NCI-H1417 (cell line): ENCODE measurements around the gene PIK3R6.
"Not testable (repeated sequence)": the region's sequence is repeated elsewhere in the genome, so short reads cannot be mapped to it uniquely, and the experiment has no call there.

ENCODE experiments used
- DNase-seq, 3 experiments: peaks; one replicate each; lab custom pipeline; 2025; lab: John Stamatoyannopoulos, UW

PIK3R6 gene

DNA sequence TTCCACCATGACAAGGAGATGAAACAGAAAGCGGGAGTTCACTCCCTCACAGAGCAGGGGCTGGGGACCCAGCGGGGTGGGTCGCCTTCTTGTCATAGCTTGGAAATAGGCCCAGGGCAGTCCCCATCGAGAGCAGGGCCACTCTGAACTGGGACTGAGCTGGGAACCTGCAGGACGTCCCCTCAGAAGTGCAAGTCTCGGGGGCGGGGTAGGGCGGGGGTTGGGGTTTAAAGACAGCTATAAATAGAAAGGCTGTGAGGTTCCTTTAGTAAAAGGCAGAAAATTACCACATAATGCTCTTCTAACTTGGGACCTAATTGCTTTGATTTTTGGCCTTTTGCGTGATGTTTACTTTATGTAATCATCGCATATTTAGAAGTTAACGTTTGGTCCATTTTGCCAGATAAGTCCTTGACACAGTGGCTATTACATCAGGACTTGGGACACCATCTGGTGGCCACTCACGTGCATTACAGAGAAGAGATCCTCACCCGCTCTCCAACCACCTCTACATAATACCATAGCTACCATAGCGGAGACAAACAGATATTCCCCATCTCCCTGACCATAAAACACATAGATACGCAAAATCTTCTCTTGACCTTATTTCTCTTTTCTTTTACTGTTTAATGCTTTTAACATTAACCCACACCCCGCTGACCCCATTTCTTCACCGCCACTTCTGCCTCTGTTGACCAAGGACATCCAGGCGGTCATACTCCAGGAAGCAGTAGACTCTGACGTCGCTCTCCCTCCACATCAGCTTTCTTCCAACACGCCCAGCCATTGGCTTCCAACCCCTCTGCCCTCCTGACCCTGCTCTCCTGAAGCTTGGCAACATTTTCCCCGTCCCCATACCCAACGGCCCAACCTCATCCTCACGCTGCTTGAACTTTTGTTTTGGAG, 27.5 kb upstream of the PIK3R6 start:
- DNase-seq, result peak; percentile 1 to 67 (median 29)

DNA sequence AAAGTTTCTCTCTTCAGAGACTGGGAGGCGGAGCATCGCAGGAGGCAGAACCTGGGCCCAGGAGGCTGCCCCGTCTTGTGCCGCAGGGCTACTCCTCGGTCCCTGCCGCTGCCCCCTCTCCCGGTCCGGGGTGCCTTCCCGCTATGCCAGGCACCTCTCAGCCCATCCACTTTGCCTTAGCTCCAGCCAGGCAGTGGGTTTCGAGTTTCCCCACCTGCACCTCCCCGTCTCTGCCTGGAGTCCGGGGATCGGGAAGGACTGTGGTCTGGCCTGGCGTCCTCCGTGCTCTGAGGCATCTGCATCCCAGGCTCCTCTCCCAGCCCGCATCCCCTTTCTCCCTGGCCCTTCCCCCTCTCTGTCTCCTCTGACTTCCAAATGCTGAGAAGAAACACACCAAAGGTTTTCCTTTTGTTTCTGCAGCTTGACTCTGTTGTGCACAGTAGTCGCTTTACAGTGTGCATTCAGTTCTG, 26.8 kb upstream of the PIK3R6 start:
- no peak for DNase-seq

DNA sequence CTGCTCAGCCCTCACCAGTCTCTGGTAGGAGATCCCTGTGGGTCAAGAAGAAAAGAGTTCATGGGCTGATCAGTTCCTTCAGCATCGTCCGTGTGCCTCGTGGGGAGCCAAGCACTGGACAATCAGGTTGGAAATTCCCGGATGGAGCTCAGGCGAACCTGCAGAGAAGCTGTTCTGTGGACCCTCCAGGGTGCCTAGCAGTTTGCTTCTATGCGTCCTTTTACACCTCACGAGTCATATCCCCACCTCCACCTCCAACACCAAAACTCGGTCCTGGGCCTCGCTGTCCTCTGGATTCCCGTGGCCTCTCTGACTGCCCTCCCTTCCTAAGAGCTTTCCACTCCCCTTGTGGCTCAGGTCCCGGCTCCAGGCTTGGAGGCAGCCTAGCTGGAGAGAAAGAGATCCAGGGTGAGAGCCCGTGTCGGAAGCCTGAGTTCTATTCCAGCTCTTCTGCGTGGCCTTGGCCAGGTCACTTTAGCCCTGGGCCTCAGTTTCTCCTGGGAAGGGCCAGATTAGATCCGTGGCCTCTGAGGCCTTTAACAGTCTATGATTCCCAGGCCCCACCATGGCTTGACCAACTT, 26.2 kb upstream of the PIK3R6 start:
- no peak for DNase-seq

- no peak for DNase-seq
Measured at GRCh38 chr17:8893059-8893458, 25.6 kb upstream of the PIK3R6 start.

DNA sequence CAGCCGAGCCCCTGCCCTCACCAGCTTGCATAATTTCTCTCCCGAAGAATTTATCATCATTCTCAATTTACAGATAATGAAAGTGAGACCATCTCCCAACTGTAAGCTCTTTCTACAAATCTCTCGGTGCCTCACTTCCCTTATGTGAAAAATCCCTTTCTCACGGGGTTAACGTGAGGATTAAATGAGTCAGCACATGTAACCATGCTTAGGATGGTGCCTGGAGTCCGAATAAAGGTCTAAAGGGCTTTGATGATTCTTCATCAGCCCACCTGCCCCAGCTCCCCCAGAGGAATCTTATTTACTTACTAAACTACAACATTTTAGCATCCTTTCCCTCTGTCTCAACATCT, 24.8 kb upstream of the PIK3R6 start:
- no peak for DNase-seq

GRCh38 chr17:8890671-8891070, 23.2 kb upstream of the PIK3R6 start:
- DNase-seq, result no peak

- no peak for DNase-seq
Measured at GRCh38 chr17:8889458-8890210, 22.2 kb upstream of the PIK3R6 start.

DNA sequence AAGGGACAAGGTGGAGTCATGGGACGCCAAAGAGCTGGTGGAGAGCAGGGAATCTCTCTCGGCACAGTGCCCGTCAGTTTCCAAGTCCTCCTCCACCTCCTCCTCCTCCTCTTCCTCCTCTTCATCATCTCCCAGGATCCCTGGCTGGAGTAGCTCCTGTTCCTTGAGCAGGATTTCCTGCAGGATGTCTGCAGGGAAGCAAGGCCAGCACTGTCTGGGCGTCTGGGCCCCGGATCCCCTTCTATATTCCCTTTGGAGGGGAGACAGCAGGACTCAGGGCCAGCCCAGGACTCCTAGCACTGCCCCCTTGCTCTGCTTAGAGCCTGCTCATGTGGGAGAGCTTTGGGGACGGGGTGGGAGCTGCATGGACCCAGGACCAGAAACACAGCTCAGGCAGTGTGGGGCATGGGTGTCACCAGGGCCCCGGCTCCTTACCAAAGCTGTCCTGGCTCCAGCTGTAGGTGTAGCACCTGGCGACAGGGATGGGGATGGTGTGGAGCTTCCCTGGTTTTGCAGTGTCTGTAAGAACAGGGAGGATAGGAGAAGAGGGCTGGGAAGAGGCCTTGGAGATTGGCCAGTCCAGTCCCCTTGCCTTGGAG, 21.3 kb upstream of the PIK3R6 start:
- no peak for DNase-seq

- DNase-seq, result peak in 1 of 3 experiments; percentile 29
Measured at GRCh38 chr17:8887834-8888703, 20.6 kb upstream of the PIK3R6 start.

DNA sequence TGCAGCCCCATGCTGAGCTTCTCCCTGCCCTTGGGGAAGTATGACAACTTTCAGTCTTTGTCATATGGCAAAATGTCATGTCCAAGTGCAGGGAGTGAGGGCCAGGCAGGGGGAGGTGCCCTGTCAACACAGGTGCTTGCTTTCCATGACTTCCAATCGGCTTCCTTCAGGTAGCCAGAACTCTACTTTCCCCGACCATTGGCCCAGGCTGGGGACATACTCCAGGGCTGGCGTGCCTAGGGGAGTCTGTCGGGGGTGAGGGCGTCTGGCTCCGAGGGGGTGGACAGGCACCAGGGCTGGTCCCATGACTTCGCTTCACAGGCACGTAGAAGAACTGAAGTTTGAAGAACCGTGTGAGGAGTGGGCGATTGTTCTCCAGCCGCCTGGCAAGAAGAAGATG, 19.8 kb upstream of the PIK3R6 start:
- DNase-seq, result no peak

DNA sequence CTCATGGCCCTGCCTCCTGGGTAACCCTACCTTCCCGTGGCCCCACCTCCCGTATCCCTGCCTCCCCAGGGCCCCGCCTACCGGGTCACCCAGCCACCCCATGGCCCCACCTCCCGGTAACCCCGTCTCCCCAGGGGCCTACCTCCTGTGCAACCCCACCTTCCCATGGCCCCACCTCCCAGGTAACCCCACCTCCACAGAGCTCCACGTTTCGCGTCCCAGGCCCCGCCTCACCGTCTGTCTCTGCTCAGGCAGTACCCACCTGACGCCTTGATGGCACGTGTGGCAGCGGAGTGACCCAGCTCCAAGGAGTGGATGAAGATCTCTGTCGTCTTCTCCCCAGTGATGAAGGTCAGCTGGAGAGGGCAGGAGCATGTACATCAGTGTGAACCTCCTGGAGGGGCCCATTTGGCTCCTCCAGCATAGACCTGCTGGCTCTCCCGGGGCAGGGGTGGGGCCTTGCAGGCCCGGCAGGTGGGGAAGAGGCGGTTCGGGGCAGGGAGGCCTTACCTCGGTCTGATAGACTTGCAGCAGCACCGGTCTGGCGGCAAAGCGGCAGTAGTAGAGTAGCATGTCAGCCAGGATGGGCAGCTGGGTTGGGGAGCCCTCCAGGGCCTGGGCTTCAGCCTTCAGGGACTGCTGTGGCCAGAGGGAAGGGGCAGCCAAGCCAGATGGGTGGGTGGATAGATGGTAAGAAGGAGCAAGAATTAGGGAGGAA, 18.7 kb upstream of the PIK3R6 start:
- DNase-seq, result no peak

GRCh38 chr17:8885163-8885966, 17.9 kb upstream of the PIK3R6 start:
- DNase-seq, result not testable (repeated sequence)

- DNase-seq, result no peak
Measured at GRCh38 chr17:8884336-8884990, 17.0 kb upstream of the PIK3R6 start.

DNA sequence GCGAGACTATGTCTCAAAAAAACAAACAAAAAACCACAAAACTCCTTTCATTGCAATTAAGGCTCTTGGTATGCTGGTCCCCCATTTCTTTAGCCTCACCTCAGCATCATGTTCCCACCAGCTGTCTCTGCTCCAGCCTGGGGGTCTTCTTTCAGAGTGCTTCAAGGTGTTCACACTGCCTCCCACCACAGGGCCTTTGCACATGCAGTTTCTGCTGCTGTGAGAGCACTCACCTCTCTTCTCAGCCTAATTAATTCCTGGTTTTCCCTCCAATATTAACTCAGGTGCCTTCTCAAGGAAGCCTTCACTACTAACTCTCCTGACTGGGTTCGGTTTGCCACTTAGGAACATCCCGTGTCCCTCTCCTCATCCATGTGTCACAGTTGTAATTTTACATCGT, 15.9 kb upstream of the PIK3R6 start:
- DNase-seq, result no peak

GRCh38 chr17:8881606-8882005, 14.1 kb upstream of the PIK3R6 start:
- no peak for DNase-seq

- no peak for DNase-seq
Measured at GRCh38 chr17:8880466-8880865, 13.0 kb upstream of the PIK3R6 start.

DNA sequence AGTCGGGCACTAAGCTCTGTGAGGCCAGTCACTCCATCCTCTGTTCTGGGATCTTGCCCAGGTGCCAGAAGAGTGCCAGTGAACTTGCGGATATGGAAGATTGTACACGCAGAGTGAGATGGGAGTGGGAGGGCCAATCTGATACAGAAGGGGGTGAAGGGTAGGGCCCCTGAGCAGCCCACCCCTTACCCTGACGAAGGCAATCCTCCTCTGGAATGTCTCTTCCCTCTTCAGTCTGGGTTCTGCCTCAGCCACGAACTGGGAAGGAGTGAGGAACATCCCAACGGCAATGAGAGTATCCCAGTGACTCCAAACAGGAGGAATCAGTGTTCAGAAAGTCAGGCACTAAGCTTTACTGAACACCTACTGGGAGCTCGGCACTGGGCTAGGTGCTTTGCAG, 11.9 kb upstream of the PIK3R6 start:
- DNase-seq, result no peak

- DNase-seq, result no peak
Measured at GRCh38 chr17:8877984-8878383, 10.5 kb upstream of the PIK3R6 start.

GRCh38 chr17:8875957-8876356, 8.5 kb upstream of the PIK3R6 start:
- DNase-seq, result no peak
